H1 (cell line): Measurements from ENCODE around the gene ZNF771. TPM values are rescaled to one million over a fixed set of nuclear protein-coding genes. Genes with fewer than 3 reads are reported as not detected.

ENCODE experiments used
- KDM1A ChIP-seq: fragments of 200-600, 300-600 bp; sonication (generic); IDR thresholded peaks from 2 replicates; pipeline ENCODE4 v1.7.1; 2016; ENCODE audit warnings: mild to moderate bottlenecking, low read length, borderline replicate concordance
- POLR2AphosphoS5 ChIP-seq: IDR thresholded peaks from 2 replicates; pipeline ENCODE4 v1.6.1; 2011; ENCODE audit warnings: low read depth, low read length
- polyA plus RNA-seq, 7 experiments: library from polyadenylated mRNA; depleted of rRNA in 3 of 7; stranded (reverse) in 5 of 7; unstranded in 2 of 7; fragments of >200 nt in 5 of 7; fragments of 200-250 nt in 2 of 7; gene quantifications; 1 replicate in 5 of 7; 2 replicates in 1 of 7; 4 replicates in 1 of 7; pipeline versions ENCODE4 v1.2.1 to v1.2.3, GENCODE V29; 2011 to 2013; ENCODE audit warnings: missing spikeins in 2 of 7, mixed read lengths in 2 of 7
- total RNA-seq: library from RNA; stranded (reverse); fragmentation: NEBNext Ultra II Directional; extraction: Animal tissue kit (Norgen Biotek cat#: 25700); gene quantifications from 2 replicates; pipeline ENCODE4 v1.2.1, GENCODE V29; 2021

Gene ZNF771
- total and polyA plus RNA-seq, 2 of the 8 experiments (the other 6 are each of a cell fraction or from before 2014, with no cell fraction given) = 10.6 to 15.7 TPM

DNA sequence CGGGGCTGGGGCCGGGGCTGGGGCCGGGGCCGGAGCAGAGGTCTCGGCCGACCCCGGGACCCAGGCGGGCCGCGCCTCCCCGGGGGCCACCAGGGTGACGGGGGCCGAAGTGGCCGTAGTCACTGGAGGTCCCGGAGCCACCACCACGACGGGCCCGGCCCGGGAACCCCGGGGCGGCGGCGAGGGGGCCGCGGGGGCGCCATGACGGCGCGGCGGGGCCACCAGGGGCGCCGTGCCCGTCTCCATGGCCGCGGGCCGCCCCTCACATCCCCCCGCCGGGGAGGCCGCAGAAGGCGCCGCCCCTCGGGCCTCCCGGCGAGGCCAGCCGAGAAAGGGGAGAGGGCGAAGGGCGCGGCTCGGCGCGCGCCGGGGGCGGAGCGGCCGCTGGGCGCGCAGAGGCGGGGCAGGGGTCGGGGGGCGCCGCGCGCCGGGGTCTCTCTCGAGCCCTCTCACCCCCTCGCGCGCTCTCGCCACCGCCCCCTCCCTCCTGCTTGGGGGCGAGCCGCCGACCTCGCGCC is 37.4 kb upstream of the ZNF771 start (continued):
- TF ChIP-seq POLR2AphosphoS5 (no peak), KDM1A (no peak)
